ENCODE measurements around the gene ELF4.

DNA sequence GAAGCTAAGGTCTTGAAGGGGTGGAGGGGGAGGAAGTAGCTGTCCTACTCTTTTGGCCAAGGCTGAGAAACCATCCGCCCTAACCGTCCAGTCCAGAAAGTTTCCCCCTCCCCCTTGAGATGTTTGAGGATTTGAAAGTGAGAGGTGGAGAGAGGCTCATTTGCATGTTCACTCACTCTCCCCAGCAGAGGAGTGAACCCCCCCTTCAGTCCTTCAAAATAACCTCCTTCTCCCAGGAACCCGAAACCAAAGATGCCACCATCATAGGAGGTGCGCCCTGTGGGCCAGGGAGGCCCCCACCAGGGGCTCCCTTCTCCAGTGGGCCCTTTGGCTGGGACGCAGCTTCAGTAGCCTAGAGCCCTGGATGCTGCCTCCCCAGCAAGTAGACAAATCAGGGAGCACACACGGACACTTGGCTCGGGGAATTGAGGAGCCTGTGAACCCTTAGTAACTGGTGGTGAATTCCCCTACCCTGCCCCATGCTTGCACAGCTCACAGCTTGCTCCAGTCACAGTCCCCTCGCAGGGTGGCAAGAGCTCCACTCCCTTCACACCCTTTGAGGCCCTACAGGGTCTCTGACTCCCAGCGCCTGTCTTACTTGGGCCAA lies 25.6 kb downstream of the ELF4 start:
- no peak for TF ChIP-seq POLR2A (IDR thresholded peaks at IDR 0.05)
- TF ChIP-seq, protein P1, sequence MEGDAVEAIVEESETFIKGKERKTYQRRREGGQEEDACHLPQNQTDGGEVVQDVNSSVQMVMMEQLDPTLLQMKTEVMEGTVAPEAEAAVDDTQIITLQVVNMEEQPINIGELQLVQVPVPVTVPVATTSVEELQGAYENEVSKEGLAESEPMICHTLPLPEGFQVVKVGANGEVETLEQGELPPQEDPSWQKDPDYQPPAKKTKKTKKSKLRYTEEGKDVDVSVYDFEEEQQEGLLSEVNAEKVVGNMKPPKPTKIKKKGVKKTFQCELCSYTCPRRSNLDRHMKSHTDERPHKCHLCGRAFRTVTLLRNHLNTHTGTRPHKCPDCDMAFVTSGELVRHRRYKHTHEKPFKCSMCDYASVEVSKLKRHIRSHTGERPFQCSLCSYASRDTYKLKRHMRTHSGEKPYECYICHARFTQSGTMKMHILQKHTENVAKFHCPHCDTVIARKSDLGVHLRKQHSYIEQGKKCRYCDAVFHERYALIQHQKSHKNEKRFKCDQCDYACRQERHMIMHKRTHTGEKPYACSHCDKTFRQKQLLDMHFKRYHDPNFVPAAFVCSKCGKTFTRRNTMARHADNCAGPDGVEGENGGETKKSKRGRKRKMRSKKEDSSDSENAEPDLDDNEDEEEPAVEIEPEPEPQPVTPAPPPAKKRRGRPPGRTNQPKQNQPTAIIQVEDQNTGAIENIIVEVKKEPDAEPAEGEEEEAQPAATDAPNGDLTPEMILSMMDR (IDR thresholded peaks at IDR 0.05), result no peak

All from thyroid gland (tissue), 4 donors.